COLO668 (cell line): ENCODE data around the gene NHERF1.

Source experiments
- DNase-seq: peaks from one replicate; lab custom pipeline; 2025; ENCODE audit not compliant: unreplicated experiment; lab: John Stamatoyannopoulos, UW

The NHERF1 gene

GRCh38 chr17:74782571-74782970, 34.1 kb downstream of the NHERF1 start:
- DNase-seq = no peak

- no peak for DNase-seq
Observed at GRCh38 chr17:74784125-74784810, 35.8 kb downstream of the NHERF1 start.

GRCh38 chr17:74785096-74785980, 36.9 kb downstream of the NHERF1 start:
- DNase-seq = no peak

GRCh38 chr17:74785981-74786360, 37.5 kb downstream of the NHERF1 start:
- DNase-seq = no peak

GRCh38 chr17:74786431-74787055, 38.1 kb downstream of the NHERF1 start:
- DNase-seq = no peak

GRCh38 chr17:74790161-74791058, 42.0 kb downstream of the NHERF1 start:
- no peak for DNase-seq

GRCh38 chr17:74792586-74793105, 44.2 kb downstream of the NHERF1 start:
- DNase-seq = no peak

- DNase-seq = no peak
Observed at GRCh38 chr17:74795327-74796020, 47.0 kb downstream of the NHERF1 start.

GRCh38 chr17:74796211-74796610, 47.8 kb downstream of the NHERF1 start:
- no peak for DNase-seq

GRCh38 chr17:74796866-74797265, 48.4 kb downstream of the NHERF1 start:
- DNase-seq = no peak

- no peak for DNase-seq
Observed at GRCh38 chr17:74797824-74798223, 49.4 kb downstream of the NHERF1 start.

GRCh38 chr17:74798239-74798707, 49.8 kb downstream of the NHERF1 start:
- DNase-seq = no peak

- no peak for DNase-seq
Observed at GRCh38 chr17:74799097-74799496, 50.7 kb downstream of the NHERF1 start.

- no peak for DNase-seq
Observed at GRCh38 chr17:74800531-74800930, 52.1 kb downstream of the NHERF1 start.

GRCh38 chr17:74801896-74802295, 53.5 kb downstream of the NHERF1 start:
- DNase-seq = no peak

GRCh38 chr17:74803388-74803930, 55.0 kb downstream of the NHERF1 start:
- no peak for DNase-seq

- DNase-seq = no peak
Observed at GRCh38 chr17:74803971-74804370, 55.5 kb downstream of the NHERF1 start.

- no peak for DNase-seq
Observed at GRCh38 chr17:74804683-74805082, 56.3 kb downstream of the NHERF1 start.

- no peak for DNase-seq
Observed at GRCh38 chr17:74805591-74805991, 57.2 kb downstream of the NHERF1 start.

GRCh38 chr17:74806334-74806733, 57.9 kb downstream of the NHERF1 start:
- no peak for DNase-seq
